Omental fat pad (tissue), 4 donors: ENCODE measurements around the gene MLC1. TPM values are rescaled to one million over a fixed set of nuclear protein-coding genes. Genes with fewer than 3 reads are reported as not detected.
"Not testable (repeated sequence)": the region's sequence is repeated elsewhere in the genome, so short reads cannot be mapped to it uniquely, and the experiment has no call there.

Experiments used
- ATAC-seq: fragments of 150-250 bp; one replicate; pipeline ENCODE4 v1.9.1; 2016; ENCODE audit warnings: mild to moderate bottlenecking, moderate library complexity; ENCODE audit not compliant: low FRiP score
- DNase-seq: peaks from one replicate; pipeline ENCODE4 v3.0.0-alpha.2; 2019; ENCODE audit warnings: low spot score
- CTCF ChIP-seq, 3 donors: fragments of 450-650 bp; IDR thresholded peaks; one replicate each; pipeline ENCODE4 v1.5.1; 2016 to 2017; ENCODE audit warnings: antibody characterized with exemption in 3 of 3, mild to moderate bottlenecking in 3 of 3, moderate library complexity in 2 of 3
- total RNA-seq, 4 donors: library from RNA; depleted of rRNA; stranded (reverse); fragments of >200 nt; gene quantifications; one replicate each; pipeline ENCODE4 v1.1.0, GENCODE V29; 2016

The MLC1 gene
- total RNA-seq, 4 donors from 2014 or later, result 0.44 TPM; not detected in 3

- ATAC-seq, result no peak
- DNase-seq, result no peak
- TF ChIP-seq CTCF (IDR thresholded peaks at IDR 0.05), result no peak
These were observed 4.6 kb upstream of the MLC1 start, which contains the start of gene MOV10L1 for GRCh38 chr22:50089682-50090411. Gene MOV10L1 (plus strand): TSS chr22:50090006. CDS start chr22:50090089, 83 bp downstream.

GRCh38 chr22:50089231-50089630 is 4.0 kb upstream of the MLC1 start:
- no peak for DNase-seq
- no peak for ATAC-seq
- no peak for TF ChIP-seq CTCF (IDR thresholded peaks at IDR 0.05)

GRCh38 chr22:50088096-50088495 is 2.9 kb upstream of the MLC1 start:
- DNase-seq (no peak), ATAC-seq (no peak)
- no peak for TF ChIP-seq CTCF (IDR thresholded peaks at IDR 0.05)

- no peak for TF ChIP-seq CTCF (IDR thresholded peaks at IDR 0.05)
- ATAC-seq (no peak), DNase-seq (no peak)
These were observed 2.4 kb upstream of the MLC1 start for GRCh38 chr22:50087646-50088045.

- ATAC-seq, result not testable (repeated sequence)
These were observed 1.7 kb upstream of the MLC1 start for GRCh38 chr22:50086975-50087374.

GRCh38 chr22:50086526-50086925 is 1.3 kb upstream of the MLC1 start:
- DNase-seq (no peak), ATAC-seq (no peak)
- TF ChIP-seq CTCF (IDR thresholded peaks at IDR 0.05), result no peak

More at GRCh38 chr22:50086975-50087374, 1.7 kb upstream of the MLC1 start:
- not testable (repeated sequence) for DNase-seq

- no peak for ATAC-seq
These were observed 608 bp downstream of the MLC1 start for GRCh38 chr22:50084614-50085021.

More at GRCh38 chr22:50084614-50085021, 608 bp downstream of the MLC1 start:
- TF ChIP-seq CTCF (IDR thresholded peaks at IDR 0.05), result no peak
- DNase-seq, result no peak
